ENCODE results near the gene CDH23. TPM values are rescaled to one million over a fixed set of nuclear protein-coding genes. Genes with fewer than 3 reads are reported as not detected.

CDH23 gene
- total RNA-seq, 2 experiments from 2014 or later = 4.6 to 5.2 TPM

- H3K9me3 ChIP-seq (ENCODE audit: control insufficient read depth in 1 of 2, insufficient read depth in 1 of 2, low read length in 2 of 2) = no peaks in the 10 kb centered on the region
- POLR2A ChIA-PET = no interaction called here
- no peak for DNase-seq
- no peaks in the 10 kb centered on the region for H3K4me1 ChIP-seq (ENCODE audit: insufficient read depth, low read length)
- no peak overlapping the region for H3K4me3 Mint-ChIP-seq
- no peak for TF ChIP-seq CTCF (IDR thresholded peaks at IDR 0.05)
- peaks cover 0 to 4% of the 10 kb centered on the region in 2 experiments for H3K27me3 ChIP-seq (ENCODE audit: control insufficient read depth in 1 of 2, insufficient read depth in 2 of 2, low read length in 2 of 2)
- intact Hi-C loops (cut with DNase I, micrococcal nuclease) = no loop called here
- H3K36me3 ChIP-seq (ENCODE audit: insufficient read depth, low read length) = no peaks in the 10 kb centered on the region
- no peak overlapping the region for H3K4me3 ChIP-seq (ENCODE audit: low read length)
- no peaks in the 10 kb centered on the region for H3K9me3 Mint-ChIP-seq
- H3K27me3 Mint-ChIP-seq = no peaks in the 10 kb centered on the region
- no peak overlapping the region for H3K27ac Mint-ChIP-seq
- H3K4me1 Mint-ChIP-seq (ENCODE audit: low read depth) = no peaks in the 10 kb centered on the region
- no peaks in the 10 kb centered on the region for H3K36me3 Mint-ChIP-seq (ENCODE audit: low read depth)
- ATAC-seq (ENCODE audit: poor library complexity) = no peak
- H3K27ac ChIP-seq (ENCODE audit: low read depth in 1 of 2, low read length in 2 of 2) = no peak overlapping the region
- CTCF ChIA-PET = no interaction called here
Observed at GRCh38 chr10:71471006-71471405, 74.3 kb downstream of the CDH23 start.

GRCh38 chr10:71471957-71472365, 75.2 kb downstream of the CDH23 start:
- Mint-ChIP-seq H3K27ac (no peak overlapping the region), H3K4me1 (ENCODE audit: low read depth) (no peaks in the 10 kb centered on the region), H3K4me3 (no peak overlapping the region), H3K36me3 (ENCODE audit: low read depth) (no peaks in the 10 kb centered on the region), H3K27me3 (no peaks in the 10 kb centered on the region), H3K9me3 (no peaks in the 10 kb centered on the region)
- TF ChIP-seq CTCF (IDR thresholded peaks at IDR 0.05) = no peak
- H3K4me1 ChIP-seq (ENCODE audit: insufficient read depth, low read length) = no peaks in the 10 kb centered on the region
- no peaks in the 10 kb centered on the region for H3K9me3 ChIP-seq (ENCODE audit: control insufficient read depth in 1 of 2, insufficient read depth in 1 of 2, low read length in 2 of 2)
- DNase-seq (no peak), ATAC-seq (ENCODE audit: poor library complexity) (no peak)
- H3K4me3 ChIP-seq (ENCODE audit: low read length) = no peak overlapping the region
- no peak overlapping the region for H3K27ac ChIP-seq (ENCODE audit: low read depth in 1 of 2, low read length in 2 of 2)
- CTCF ChIA-PET = no interaction called here
- intact Hi-C loops (cut with DNase I, micrococcal nuclease) = no loop called here
- H3K27me3 ChIP-seq (ENCODE audit: control insufficient read depth in 1 of 2, insufficient read depth in 2 of 2, low read length in 2 of 2) = peaks cover 0 to 4% of the 10 kb centered on the region in 2 experiments
- H3K36me3 ChIP-seq (ENCODE audit: insufficient read depth, low read length) = no peaks in the 10 kb centered on the region
- POLR2A ChIA-PET = no interaction called here

DNA sequence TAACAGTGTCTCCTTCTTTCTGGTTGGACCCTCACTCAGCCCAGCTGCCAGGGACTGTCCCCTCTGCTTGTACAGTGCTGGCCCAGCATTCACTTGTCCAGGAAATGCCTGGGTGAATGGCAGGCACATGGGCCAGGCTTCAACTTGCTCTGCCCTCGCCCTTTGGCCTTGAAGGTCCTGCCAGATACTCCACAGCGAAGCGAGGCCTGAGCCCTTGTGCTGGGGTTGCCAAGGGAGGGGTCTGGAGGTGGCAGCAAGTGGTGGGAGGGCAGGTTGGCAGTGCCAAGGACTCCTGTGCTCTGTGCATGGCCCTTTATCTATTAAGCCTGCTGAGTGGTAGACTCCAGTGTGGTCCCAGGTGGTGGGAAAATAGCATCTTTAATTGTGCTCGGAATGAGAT, 75.7 kb downstream of the CDH23 start:
- H3K4me3 Mint-ChIP-seq = no peak overlapping the region
- CTCF ChIA-PET = no interaction called here

More for the DNA sequence above, 75.7 kb downstream of the CDH23 start:
- Mint-ChIP-seq H3K36me3 (ENCODE audit: low read depth) (no peaks in the 10 kb centered on the region), H3K4me1 (ENCODE audit: low read depth) (no peaks in the 10 kb centered on the region), H3K9me3 (no peaks in the 10 kb centered on the region), H3K27ac (no peak overlapping the region), H3K27me3 (no peaks in the 10 kb centered on the region)
- POLR2A ChIA-PET = no interaction called here
- Histone ChIP-seq H3K9me3 (ENCODE audit: control insufficient read depth in 1 of 2, insufficient read depth in 1 of 2, low read length in 2 of 2) (no peaks in the 10 kb centered on the region), H3K36me3 (ENCODE audit: insufficient read depth, low read length) (no peaks in the 10 kb centered on the region), H3K4me3 (ENCODE audit: low read length) (no peak overlapping the region), H3K27me3 (ENCODE audit: control insufficient read depth in 1 of 2, insufficient read depth in 2 of 2, low read length in 2 of 2) (peaks cover 0 to 4% of the 10 kb centered on the region in 2 experiments), H3K27ac (ENCODE audit: low read depth in 1 of 2, low read length in 2 of 2) (no peak overlapping the region), H3K4me1 (ENCODE audit: insufficient read depth, low read length) (no peaks in the 10 kb centered on the region)
- ATAC-seq (ENCODE audit: poor library complexity) = no peak
- intact Hi-C loops (cut with DNase I, micrococcal nuclease) = no loop called here
- no peak for DNase-seq
- no peak for TF ChIP-seq CTCF (IDR thresholded peaks at IDR 0.05)
